CMK (cell line): ENCODE results near the gene FBXL15.
A peak's percentile ranks its signal among the peaks of the same experiment; 100 is the strongest.

Experiments
- DNase-seq: peaks from one replicate; pipeline ENCODE4 v3.0.0-alpha.2; 2010; ENCODE audit warnings: low read depth

Gene FBXL15

DNA sequence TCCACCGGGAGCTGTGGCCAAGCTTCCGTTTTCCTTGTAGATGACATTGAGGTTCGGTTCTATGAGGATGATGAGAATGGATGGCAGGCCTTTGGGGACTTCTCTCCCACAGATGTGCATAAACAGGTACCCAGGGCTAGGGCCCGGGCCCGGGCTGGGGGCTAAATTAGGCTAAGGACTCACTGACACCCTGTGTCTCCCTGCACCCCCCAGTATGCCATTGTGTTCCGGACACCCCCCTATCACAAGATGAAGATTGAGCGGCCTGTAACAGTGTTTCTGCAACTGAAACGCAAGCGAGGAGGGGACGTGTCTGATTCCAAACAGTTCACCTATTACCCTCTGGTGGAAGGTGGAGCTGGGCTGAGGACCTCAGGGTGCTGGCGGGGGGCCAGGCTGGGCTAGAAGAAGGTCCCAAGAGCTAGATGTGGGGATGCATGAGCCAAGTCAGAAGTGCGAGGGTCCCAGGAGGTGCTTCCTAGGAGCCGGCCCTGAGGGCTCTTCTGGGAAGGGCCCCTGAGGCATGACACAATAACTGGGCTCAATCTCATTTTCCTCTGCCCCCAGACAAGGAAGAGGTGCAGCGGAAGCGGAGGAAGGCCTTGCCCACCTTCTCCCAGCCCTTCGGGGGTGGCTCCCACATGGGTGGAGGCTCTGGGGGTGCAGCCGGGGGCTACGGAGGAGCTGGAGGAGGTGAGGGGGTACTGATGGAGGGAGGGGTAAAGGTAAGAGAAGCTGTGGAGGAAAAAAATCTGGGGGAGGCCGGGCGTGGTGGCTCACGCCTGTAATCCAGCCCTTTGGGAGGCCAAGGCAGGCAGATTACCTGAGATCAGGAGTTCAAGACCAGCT lies 22.2 kb upstream of the FBXL15 start:
- DNase-seq, result no peak

DNA sequence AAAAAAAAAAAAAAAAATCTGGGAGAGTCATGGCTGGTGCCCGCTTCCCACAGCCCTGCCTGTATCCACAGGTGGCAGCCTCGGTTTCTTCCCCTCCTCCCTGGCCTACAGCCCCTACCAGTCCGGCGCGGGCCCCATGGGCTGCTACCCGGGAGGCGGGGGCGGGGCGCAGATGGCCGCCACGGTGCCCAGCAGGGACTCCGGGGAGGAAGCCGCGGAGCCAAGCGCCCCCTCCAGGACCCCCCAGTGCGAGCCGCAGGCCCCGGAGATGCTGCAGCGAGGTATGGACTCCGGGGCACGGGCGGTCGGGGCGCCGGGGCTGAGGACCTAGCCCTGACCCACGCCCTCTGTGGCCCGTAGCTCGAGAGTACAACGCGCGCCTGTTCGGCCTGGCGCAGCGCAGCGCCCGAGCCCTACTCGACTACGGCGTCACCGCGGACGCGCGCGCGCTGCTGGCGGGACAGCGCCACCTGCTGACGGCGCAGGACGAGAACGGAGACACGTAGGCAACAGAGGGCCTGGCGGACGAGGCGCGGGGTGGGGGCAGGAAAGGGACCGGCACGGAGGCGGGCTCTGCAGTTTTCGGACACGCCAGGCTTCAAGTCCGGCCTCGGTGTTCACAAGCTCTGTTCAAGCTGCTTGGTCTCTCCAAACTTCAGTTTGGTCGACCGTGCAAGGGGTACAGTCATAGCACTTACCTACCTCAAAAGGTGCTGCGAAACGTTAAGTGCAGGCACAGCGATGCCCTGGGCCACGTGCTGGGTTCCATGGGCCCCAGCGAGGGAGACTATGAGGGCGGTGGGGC lies 21.2 kb upstream of the FBXL15 start:
- DNase-seq, result peak; percentile 88

DNA sequence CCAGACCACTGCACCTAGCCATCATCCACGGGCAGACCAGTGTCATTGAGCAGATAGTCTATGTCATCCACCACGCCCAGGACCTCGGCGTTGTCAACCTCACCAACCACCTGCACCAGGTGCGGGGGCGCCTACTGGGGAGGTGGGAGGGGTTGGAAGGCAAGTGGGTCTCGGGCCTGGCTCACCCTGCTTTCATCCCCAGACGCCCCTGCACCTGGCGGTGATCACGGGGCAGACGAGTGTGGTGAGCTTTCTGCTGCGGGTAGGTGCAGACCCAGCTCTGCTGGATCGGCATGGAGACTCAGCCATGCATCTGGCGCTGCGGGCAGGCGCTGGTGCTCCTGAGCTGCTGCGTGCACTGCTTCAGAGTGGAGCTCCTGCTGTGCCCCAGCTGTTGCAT lies 20.6 kb upstream of the FBXL15 start:
- no peak for DNase-seq

DNA sequence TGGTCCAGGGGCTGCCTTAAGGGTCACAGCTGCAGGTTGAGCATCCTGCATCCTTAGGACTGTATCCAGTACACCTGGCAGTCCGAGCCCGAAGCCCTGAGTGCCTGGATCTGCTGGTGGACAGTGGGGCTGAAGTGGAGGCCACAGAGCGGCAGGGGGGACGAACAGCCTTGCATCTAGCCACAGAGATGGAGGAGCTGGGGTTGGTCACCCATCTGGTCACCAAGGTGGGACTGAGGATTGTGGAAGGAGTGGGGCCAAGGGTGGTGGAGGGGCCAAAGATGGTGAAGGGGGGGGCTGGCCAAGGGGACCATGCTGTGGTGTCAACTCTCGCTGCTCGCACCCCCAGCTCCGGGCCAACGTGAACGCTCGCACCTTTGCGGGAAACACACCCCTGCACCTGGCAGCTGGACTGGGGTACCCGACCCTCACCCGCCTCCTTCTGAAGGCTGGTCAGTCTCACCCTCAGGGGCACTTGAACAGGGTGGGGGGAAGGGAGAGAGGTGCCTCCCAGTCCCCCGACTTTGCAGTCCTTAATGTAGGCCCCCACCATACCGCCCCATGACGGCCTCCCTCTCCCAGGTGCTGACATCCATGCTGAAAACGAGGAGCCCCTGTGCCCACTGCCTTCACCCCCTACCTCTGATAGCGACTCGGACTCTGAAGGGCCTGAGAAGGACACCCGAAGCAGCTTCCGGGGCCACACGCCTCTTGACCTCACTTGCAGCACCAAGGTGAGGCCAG lies 19.9 kb upstream of the FBXL15 start:
- no peak for DNase-seq

DNA sequence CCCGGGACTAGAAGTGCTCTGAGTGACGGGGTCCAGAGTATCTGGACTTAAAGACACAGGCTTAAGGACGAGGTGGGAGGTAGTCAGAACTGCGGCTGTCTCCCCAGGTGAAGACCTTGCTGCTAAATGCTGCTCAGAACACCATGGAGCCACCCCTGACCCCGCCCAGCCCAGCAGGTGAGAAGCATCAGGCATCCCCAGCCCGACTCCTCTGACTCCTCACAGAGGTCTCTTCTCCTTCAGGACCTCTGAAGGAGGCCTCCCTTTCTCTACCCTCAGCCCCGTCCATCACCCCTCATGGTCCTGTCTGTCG lies 19.3 kb upstream of the FBXL15 start:
- DNase-seq, result no peak

DNA sequence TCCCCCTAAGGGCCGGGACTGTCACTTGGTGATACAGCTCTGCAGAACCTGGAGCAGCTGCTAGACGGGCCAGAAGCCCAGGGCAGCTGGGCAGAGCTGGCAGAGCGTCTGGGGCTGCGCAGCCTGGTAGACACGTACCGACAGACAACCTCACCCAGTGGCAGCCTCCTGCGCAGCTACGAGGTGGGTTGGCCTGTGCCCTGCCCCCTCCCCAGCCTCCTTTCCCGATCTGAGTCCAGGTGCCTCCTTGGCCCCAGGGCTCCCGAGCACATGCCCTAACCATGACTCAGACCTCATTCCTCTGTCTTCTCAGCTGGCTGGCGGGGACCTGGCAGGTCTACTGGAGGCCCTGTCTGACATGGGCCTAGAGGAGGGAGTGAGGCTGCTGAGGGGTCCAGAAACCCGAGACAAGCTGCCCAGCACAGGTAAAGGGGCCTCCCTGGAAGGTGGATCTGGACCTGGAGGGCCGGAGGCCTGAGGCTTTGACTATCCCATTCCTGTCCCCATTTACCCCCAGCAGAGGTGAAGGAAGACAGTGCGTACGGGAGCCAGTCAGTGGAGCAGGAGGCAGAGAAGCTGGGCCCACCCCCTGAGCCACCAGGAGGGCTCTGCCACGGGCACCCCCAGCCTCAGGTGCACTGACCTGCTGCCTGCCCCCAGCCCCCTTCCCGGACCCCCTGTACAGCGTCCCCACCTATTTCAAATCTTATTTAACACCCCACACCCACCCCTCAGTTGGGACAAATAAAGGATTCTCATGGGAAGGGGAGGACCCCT lies 18.7 kb upstream of the FBXL15 start:
- no peak for DNase-seq

DNA sequence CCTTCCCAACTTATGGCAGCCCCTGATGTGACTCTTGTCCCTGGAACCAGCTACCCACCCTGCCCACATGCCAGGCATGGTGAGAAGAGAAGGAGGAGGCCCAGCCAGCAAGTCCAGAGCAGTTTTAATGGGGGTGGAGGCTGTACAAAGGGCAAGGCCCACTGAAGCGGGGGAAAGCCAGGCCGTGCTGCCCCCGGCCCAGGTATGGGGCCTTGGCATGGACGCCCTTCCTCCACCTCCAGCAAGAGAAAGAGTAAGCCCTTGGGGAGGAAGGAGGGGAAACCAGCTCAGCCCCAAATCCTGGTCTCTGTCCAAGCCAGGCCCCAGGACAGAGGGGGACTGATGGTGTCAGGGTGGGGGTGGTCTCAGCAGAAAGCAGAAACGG lies 18.1 kb upstream of the FBXL15 start:
- no peak for DNase-seq

DNA sequence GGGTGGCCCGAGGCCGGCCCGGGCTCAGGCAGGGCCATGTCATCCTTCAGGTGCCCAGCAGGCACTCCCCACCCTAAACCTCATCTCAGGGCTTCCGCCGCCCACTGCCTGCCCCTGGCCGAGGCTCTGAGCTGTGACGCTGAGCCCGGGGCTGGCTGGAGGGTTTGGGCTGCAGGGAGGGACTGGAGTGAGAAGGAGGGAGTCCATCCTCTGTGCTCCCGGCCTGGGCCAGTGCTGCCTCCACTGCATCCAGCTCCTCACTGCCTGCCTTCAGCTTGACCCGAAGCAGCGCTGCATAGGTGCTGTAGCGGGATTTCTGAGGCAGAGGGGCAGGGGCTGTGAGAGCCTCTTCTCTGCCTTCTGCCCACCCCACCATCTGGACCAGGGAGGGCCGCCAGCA lies 17.5 kb upstream of the FBXL15 start:
- no peak for DNase-seq

DNA sequence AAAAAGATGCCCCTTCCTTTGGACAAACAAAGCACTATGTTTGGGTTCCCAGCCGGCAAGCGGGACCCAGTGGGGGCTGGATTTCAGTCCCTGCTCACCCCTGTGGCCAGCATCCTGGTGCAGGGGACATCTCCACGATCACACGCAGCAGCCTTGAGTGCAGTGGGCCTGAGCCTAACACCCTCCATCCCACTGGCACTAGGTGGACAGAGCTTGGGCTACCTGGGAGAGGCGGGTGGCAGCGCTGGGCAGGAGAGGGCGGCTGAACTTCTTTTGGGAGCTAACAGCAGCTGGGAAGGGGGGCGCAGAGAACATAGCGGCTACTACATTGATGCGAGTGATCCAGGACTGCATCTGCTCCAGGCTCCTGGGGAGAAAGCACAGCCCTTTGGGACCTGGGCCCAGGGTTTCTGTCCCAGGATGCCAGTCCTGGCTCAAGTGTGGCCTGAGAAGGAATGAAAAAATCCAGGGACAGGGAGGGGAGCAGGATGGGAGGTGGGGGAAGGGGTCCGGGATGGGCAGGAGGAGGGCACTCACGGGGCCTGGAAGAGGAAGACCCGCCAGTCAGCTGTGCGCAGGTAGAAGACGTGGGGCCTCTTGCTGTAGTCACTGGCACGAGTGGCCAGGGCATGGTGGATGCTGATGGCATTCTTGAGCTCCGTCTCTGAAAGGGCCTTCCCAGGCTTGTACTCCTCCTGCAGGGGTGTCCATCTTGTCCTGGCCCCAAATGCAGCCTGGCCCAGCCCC lies 16.1 kb upstream of the FBXL15 start:
- DNase-seq, result no peak

DNA sequence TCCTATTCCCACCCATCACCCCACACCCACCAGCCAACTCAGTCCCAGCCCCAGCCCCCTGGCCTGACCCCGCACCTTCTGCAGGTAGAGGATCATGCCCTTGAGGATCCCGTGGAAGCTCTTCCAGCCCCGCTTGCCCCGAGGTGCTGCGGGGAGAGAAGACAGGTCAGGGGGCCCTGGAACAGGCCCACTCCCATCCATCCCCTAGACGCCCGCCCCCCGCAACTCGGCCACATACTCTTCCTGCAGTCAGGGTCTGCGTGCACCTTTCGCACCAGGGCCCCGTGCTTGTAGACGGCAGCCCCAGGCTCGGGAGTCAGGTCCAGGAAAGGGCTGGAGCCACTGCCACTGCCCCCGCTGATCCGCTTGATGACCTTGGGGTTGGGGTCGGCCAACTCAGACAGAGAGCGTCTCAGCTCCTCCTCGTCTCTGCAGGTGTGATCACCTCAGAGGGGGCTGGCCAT lies 15.5 kb upstream of the FBXL15 start:
- DNase-seq, result no peak

DNA sequence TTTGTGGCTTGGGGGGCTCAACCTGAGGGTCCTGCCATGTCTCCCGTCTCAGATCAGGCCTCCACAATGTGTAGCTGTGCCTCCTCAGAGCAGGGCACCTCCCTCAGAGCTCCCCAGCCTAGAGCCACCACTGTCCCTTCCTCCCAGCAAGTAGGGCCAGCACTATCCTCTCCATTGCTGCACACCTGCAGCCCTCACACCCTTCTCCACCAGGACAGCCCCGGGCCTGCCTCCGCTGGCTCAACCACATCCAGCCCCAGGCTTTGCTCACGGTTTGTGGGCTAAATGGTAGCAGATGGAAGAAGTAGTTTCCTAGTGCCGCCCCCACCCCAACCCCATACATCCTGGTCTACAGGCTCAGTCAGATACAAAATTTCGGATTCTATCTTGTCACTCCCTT lies 15.0 kb upstream of the FBXL15 start:
- DNase-seq, result no peak

DNA sequence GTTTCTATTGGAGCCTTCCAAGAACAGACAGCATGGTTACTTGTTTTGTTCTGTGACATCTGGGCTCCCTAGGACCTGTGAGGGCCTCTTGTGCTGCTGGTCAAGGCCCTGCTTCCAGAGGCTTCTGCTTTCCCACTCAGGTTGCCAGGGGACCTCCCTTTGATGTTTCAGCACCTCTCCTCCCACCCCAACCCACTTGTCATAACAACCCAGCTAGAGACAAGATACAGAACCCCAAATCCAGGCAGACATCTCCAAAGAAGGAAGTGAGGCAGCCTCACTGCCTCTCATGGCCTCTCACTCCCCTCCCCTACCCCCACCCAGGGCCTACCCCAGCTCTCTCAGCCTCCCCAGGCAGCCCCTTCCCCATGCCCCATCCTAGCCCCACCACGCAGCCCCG lies 13.8 kb upstream of the FBXL15 start:
- DNase-seq, result no peak

DNA sequence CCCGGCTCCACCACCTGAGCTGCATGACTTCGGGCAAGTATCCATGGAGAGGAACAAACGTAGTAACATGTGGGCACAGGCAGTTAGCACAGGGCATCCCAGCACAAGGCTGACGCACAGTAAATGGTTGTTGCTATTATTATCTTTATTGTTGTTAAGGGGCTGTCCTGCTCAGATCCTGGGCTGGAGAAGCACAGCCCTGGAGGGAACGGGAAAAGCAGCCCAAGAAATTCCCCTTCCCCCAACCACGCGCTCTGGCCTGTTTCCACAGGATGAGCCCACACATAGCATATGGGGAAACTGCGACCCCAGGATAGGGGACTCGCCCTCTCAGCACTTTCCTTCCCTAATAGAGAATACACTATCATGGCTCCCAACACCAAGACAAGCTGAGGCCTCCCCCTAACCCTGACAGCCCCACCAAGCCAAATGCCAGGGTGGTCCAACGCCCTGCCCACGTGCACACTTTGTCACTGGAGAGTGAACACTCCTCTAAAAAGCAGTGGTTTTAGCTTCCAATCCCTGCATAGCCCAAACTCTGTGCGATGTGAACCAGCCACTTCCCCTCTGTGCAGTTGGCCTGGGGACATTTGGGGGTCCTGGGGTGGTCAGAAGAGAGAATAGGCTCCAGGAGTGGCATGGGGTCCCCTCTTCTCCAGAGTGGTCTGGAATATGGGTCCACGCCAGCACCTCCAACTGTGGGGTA lies 13.1 kb upstream of the FBXL15 start:
- DNase-seq, result no peak

DNA sequence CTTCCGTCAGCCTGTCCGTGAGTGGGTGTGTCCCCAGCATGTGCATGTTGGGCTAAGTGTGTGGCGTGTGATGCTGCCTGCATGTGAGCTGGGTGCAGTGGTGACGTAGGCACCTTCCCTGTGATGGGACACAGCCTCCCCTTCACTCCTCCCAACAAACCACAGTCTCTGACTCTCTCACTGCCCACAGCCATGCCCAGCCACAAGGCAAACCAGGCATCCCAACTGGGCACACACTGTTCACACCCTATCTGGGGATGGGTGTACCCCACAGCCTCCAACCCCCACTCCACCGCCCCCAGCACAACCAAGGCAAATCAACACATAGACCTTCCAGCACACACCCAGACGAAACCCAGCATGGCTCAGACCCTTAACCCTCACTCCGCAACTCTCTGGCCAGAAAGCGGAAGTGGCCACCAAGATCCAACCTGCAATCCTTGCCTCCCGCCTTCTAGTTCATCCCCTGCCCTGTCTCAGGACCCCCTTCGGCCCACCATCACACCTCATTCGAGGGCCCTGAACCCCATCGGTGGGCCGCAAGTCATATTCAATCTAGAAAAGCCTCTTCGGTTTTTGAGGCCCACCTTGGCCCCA lies 12.4 kb upstream of the FBXL15 start:
- DNase-seq, result no peak

DNA sequence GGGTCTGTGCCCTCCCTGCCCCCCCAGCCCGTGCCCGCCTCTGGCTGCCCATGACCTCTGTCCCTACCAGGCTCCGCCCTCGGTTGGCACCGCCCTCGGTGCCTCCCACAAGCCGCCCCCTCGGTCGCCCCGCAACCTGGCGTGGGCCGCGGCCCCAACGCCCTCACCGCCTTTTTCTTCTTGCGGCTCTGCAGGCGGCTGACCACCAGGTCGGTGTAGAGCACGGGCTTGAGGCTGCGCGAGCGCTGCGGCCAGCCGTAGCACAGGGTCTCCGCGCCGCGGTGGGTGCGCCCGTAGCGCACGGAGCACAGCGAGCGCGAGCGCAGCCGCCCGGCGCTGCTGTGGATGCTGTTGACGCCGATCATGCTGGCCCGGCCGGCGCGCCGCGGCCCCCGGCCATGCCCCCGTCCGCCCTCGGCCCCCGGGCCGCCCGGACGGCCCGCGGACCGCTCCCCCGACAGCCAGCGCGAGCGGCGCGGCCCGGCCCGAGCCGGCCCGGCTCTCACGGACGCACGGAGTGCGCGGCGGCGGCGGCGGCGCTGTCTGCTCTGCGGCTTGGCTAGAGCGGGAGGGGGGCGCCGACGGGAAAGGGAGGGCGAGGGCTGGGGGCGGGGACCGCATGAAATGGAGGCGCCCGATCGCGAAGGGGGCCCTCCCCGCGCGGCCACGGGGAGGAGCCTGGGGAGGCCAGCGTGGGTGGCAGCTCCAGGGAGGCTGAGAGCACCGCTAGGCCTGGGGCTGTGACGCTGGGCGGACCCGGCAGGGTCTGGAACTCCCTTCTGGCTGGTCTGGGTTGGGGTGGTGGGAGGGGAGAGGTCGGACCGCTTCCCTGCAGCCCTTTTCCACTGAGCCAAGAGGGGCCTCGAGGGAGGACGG lies 11.7 kb upstream of the FBXL15 start:
- DNase-seq, result no peak

DNA sequence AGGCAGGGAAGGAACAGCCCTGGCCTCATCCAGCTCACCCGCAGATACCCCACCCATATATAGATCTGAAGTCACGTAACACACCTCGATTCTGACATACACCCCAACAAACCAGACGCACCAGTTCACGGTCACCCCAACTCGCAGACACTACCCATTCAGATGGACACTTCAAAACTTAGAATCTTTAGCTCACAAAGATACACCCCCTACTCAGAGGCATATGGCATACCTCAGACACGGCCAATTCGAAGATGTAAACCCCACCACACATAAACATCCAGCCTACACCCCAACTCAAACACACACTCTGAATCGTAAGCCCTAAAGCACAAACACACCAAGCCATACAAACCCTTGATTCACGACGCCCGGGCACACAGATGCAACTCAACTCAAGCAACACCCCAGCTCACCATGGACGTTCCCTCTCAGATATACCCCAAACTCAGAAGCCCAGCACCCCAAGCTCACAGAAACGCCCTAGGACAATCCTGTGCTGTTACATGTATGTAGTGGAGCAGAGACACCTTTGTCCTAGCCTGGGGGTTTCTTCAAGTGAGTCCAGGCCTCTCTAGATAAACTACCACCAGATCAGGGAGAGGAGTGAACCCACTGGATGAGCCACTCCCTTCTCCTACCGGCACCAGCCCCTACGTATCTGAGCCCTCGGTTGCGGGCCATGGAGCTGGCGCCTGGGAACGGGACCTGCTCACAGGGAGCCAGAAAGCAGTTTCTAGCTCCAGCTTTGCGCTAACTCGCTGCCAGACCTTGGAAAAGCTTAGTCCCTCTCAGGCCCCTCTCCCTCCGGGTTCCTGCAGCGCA lies 10.8 kb upstream of the FBXL15 start:
- DNase-seq, result no peak

DNA sequence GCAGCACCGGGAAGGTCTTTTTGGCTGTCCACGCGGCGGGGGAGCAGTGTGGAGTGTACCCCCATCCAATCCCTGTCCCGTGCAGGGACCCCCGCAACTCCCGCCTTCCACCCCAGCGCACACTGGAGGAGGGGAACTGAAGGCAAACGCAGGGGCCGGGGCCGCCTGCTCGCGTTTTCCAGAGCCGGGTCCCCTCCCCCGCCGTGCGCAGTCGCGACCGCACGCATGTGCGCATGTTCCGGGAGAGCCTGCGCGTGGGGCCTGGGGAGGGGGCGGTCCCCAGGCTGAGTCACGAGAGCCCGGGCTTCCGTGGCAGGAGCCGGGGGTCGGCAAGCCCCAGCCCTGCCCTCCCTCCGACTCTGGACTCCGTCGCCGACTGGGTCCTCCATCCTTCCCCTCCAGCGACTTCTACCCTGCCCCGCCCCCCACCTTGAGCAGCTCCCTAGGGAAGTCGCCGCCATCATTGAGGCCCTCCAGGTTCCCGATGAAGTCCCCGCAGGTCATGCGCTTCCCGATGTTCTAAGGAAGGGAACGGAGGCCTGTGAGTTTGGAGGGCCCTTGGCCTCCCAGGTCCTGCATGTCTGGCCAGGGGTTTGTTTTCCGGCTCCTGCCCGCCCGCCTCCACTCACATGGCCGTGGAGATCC lies 10.1 kb upstream of the FBXL15 start:
- no peak for DNase-seq
